GM18517 (cell line): ENCODE measurements around the gene GOLGA8B.
"Not testable (repeated sequence)": the region's sequence is repeated elsewhere in the genome, so short reads cannot be mapped to it uniquely, and the experiment has no call there.

ENCODE experiments used
- ATAC-seq: cut with Tn5 transposase; IDR thresholded peaks from one replicate; pipeline ENCODE4 v1.9.1; 2021; ENCODE audit warnings: mild to moderate bottlenecking, moderate library complexity; ENCODE audit not compliant: unreplicated experiment

Gene GOLGA8B

GRCh38 chr15:34598799-34599585 lies 15.5 kb upstream of the GOLGA8B start:
- ATAC-seq: no peak

GRCh38 chr15:34597316-34597715 lies 13.9 kb upstream of the GOLGA8B start:
- ATAC-seq: no peak

- no peak for ATAC-seq
Observed at GRCh38 chr15:34594361-34594760, 10.9 kb upstream of the GOLGA8B start.

- ATAC-seq: no peak
Observed at GRCh38 chr15:34591306-34591705, 7.9 kb upstream of the GOLGA8B start.

GRCh38 chr15:34588046-34588674 lies 4.7 kb upstream of the GOLGA8B start:
- peak; percentile 55 for ATAC-seq

DNA sequence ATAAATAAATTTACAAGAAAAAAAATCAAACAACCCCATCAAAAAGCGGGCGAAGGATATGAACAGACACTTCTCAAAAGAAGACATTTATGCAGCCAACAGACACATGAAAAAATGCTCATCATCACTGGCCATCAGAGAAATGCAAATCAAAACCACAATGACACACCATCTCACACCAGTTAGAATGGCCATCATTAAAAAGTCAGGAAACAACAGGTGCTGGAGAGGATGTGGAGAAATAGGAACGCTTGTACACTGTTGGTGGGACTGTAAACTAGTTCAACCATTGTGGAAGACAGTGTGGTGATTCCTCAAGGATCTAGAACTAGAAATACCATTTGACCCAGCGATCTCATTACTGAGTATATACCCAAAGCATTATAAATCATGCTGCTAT lies 2.5 kb upstream of the GOLGA8B start:
- not testable (repeated sequence) for ATAC-seq

GRCh38 chr15:34584996-34585395 lies 1.5 kb upstream of the GOLGA8B start:
- ATAC-seq: no peak

GRCh38 chr15:34584330-34584668 lies 848 bp upstream of the GOLGA8B start:
- ATAC-seq: no peak

GRCh38 chr15:34582461-34583371 lies 735 bp downstream of the GOLGA8B start:
- ATAC-seq: peak; percentile 30

GRCh38 chr15:34581687-34582460 lies 1.6 kb downstream of the GOLGA8B start:
- ATAC-seq: not testable (repeated sequence)

DNA sequence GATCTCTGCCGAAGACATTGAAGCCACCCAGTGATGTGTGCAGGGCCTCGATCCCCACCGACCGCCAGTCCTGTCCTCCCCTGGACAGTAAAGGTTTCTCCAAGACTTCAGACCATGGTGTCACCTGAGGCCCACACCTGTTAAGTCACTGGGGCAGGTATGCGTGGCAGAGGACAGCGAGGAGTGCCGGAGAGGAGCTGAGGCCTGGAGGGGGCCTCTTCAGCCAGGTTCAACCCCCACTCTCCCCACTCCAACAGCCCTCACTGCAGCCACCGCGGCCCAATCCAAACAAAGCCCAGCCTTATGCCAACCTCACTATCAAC lies 2.4 kb downstream of the GOLGA8B start:
- ATAC-seq: no peak

- ATAC-seq: not testable (repeated sequence)
Observed at GRCh38 chr15:34580251-34581042, 3.0 kb downstream of the GOLGA8B start.

DNA sequence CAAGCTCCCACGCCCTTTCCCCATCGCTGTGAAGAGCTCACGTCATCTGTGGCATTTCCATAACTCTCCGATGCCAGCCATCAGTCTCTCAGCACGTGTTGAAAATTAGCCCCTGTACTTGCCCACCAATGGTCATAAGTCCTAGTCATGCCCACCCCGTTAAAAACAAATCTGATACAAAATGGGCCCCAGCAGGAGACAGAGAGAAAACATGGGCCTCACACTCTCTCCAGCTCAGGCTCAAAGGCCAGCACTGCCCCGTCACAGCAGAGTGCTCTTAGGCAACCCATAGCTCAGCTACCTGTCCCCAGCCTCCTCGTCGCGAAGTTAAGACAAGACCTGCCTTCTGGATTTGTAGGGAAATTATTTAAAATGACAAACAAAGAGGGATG lies 5.2 kb downstream of the GOLGA8B start:
- ATAC-seq: no peak

- not testable (repeated sequence) for ATAC-seq
Observed at GRCh38 chr15:34577658-34578282, 5.7 kb downstream of the GOLGA8B start.

DNA sequence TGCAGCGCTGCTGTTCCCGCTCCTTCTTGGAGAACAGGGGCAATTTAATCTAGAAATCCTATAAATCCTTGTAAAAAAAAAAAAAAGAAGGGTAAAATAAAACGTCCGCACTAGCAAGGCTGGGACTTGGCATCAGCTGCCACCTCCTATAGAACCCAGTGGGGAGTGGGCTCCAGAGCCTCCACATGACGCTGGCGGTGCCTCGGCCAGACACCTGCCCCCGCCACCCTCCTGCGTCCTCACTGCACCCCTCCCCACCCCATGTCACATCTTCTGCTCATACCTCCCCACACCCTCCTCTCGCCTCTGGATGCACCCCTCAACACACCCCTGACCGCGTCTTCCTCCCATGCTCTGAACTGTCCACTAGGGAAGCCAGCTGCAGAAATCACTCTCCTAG lies 8.4 kb downstream of the GOLGA8B start:
- ATAC-seq: not testable (repeated sequence)

GRCh38 chr15:34572921-34573320 lies 10.5 kb downstream of the GOLGA8B start:
- not testable (repeated sequence) for ATAC-seq

GRCh38 chr15:34572019-34572641 lies 11.3 kb downstream of the GOLGA8B start:
- ATAC-seq: not testable (repeated sequence)

DNA sequence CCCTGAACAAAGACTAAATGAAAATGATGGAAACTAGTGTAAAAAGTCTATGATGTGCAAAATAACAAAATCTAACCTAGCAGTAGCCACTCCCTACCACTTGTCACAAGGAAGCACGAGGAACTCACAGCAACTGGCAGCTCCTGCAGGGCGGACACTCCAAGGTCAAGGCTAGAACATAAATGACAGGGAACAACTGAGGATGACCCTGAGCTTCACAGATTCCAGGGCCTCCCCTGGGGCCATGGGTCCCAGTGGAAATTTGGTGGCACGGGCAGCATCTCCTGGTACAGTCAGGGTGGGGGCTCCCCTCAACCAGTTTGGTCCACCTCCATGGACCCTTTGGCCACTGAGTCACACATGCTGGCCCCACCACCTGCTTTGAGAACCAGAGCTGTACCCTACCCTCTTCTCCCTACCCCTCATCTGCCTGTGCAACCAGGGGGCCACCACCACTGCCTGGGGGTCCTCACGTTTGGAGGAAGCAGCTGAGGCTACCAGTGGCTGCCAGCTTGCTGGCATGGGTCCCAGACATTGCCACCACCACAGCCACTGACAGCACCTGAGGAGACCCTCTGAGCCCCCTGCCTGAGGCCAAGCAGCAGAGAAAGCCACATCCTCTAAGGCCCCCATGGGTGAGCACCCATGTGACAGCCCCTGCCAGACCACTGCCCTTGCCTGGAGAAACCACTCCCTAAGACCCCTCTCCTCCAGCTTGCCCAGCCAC lies 13.6 kb downstream of the GOLGA8B start:
- not testable (repeated sequence) for ATAC-seq
